PC-3 (cell line): ENCODE measurements around the gene EOGT.

Experiments used
- EZH2 ChIP-seq: fragments of 300-600 bp; sonication (generic); IDR thresholded peaks from one replicate; pipeline ENCODE4 v1.6.1; 2017; ENCODE audit warnings: antibody characterized with exemption, mild to moderate bottlenecking, low read length; ENCODE audit not compliant: unreplicated experiment
- EZH2phosphoT487 ChIP-seq: fragments of 300-600 bp; sonication (generic); IDR thresholded peaks from 2 replicates; pipeline ENCODE4 v1.6.1; 2018; ENCODE audit warnings: mild to moderate bottlenecking, antibody characterized with exemption, low read length, borderline replicate concordance
- TF ChIP-seq, protein P1 (sequence below): fragments of 300-600 bp; sonication (generic); conservative IDR thresholded peaks from 2 replicates; pipeline ENCODE4 v1.5.1; 2017; ENCODE audit warnings: antibody characterized with exemption, low read depth, mild to moderate bottlenecking, low read length

DNA sequence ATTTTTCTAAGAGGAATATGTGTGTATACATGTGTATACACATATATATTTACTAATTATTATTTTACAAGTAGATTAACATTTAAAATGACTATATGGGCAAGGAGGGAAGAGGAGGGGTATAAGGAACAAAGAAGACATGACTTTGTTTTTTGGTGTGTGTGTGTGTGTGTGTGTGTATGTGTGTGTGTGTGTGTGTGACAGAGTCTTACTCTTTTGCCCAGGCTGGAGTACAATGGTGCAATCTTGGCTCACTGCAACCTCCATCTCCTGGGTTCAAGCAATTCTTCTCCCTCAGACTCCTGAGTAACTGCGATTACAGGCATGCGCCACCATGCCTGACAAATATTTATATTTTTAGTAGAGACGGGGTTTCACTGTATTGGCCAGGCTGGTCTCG, 2.6 kb upstream of the EOGT start:
- TF ChIP-seq, protein P1, sequence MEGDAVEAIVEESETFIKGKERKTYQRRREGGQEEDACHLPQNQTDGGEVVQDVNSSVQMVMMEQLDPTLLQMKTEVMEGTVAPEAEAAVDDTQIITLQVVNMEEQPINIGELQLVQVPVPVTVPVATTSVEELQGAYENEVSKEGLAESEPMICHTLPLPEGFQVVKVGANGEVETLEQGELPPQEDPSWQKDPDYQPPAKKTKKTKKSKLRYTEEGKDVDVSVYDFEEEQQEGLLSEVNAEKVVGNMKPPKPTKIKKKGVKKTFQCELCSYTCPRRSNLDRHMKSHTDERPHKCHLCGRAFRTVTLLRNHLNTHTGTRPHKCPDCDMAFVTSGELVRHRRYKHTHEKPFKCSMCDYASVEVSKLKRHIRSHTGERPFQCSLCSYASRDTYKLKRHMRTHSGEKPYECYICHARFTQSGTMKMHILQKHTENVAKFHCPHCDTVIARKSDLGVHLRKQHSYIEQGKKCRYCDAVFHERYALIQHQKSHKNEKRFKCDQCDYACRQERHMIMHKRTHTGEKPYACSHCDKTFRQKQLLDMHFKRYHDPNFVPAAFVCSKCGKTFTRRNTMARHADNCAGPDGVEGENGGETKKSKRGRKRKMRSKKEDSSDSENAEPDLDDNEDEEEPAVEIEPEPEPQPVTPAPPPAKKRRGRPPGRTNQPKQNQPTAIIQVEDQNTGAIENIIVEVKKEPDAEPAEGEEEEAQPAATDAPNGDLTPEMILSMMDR, result no peak
- TF ChIP-seq EZH2 (no peak), EZH2phosphoT487 (no peak)
